DMS153 (cell line): ENCODE results near the gene CHD1.

Experiments used
- DNase-seq: peaks from one replicate; lab custom pipeline; 2025; lab: John Stamatoyannopoulos, UW

CHD1 gene

DNA sequence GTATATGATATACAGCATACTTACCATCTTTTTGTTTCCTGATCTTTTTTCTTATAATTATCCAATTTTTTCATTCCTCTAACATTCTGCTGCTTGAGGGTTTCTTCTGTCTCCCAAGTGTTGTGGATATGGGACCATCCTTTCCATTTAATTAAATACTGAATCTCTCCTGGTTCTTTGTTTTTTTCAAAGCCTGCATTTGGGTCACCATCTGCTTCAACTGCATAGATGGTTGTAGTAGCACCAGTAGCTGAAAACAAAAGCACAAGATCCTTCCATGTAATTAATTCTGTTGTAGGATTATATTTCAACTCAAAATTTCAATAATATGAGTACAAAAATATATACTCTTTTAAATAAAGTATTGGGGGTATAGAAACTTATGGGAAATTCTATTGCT is 29.4 kb downstream of the CHD1 start:
- DNase-seq = no peak

DNA sequence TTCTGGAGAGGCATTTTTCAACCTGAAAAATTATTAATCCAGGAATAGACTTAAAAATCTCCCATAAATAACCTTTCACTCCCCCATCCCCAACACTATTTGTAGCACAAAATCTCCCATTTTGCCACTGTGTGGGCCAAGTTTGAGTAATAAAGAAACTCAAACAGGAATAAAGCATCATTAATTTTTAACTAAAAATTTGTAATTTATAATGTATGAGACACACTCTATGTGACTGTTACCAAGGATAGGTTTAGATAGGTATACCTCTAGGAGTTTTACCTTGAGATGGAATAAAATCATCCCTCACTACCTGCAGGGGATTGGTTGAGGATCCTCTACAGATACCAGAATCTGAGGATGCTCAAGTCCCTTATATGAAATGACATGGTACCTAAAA is 30.1 kb downstream of the CHD1 start:
- no peak for DNase-seq

DNA sequence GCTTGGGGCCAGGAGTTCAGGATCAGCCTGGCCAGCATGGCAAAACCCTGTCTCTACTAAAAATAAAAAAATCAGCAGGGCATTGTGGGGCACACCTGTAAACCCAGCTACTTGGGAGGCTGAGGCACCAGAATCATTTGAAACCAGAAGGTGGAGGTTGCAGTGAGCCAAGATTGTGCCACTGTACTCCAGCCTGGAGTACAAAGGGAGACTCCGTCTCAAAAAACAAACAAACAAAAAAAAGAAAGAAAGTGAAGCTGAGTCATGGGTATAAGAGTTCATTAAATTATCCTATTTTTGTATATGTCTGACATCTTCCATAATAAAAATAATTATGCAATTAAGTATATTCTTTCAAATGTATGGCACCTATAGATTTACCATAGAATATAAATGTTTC is 37.2 kb downstream of the CHD1 start:
- DNase-seq = no peak

DNA sequence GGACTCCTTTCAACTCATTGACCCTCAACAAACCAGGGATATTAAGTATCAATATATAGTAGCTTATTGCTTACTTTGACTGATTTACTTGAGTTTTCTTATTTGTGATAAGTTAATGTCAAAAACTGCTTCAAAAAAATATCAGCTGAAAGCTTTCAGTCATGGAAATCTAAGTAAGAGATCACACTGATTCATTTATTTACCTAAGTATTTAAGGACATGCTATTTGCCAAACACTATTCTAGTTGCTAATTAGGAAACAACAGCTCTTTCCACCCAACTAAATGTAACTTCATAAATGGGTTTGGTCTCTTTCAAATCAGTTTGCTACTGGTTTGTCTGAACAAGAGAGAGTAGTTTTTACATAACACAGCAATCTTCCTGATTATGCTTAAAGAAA is 48.2 kb downstream of the CHD1 start:
- DNase-seq = no peak

GRCh38 chr5:98880151-98880550 is 48.7 kb downstream of the CHD1 start:
- DNase-seq = no peak

DNA sequence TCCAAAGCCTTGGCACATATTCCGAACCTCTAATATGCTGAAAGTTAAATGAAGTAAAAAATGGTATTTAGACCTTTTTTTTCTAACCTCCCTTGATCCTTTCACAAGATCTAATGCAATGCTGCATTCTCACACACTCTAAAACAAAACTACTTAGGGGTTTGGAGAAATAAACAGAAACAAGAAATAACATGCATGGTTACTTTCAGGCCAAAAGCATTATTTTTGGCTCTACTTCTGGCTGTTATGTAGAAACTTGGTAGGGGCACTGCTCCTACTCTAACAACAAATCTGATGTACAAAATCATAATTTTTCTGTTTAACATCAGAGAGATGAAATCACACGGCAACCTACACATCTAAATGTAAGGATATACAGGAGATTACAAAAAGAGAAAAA is 51.2 kb downstream of the CHD1 start:
- no peak for DNase-seq

GRCh38 chr5:98872674-98873073 is 56.1 kb downstream of the CHD1 start:
- DNase-seq = no peak

DNA sequence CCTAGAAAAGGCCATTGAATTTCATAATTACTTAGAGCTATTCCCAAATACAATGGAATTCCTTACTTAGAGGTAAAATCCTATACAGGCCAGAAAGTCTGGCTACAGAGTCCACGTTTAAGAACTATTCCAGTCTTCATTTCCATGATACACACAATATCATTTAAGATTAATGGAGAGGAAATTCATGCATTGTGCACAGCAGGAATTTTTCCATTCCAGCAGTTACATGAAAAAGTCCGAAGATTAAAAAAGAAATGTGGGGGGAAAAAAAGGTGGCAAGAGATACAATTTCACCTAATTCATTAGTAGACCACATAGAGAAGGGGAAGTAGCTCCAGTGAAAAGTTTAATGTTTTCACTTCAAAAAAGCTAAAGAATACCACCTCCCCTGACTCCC is 63.1 kb downstream of the CHD1 start:
- no peak for DNase-seq

DNA sequence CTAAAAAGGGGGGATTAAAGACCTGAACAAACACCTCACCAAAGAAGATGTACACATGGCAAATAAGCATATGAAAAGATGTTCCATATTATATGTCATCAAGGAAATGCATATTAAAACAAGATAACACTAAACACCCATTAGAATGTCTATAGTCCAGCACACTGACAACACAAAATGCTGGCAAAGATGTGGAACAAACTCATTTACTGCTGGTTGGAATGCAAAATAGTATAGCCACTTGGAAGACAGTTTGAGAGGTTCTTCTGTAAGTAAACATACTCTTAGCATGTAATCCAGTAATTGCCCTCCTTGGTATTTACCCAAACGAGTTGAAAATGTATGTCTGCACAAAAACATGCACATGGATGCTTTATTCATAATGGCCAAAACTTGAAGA is 81.8 kb downstream of the CHD1 start:
- DNase-seq = no peak

- no peak for DNase-seq
Observed at GRCh38 chr5:98846520-98846919, 82.3 kb downstream of the CHD1 start.

DNA sequence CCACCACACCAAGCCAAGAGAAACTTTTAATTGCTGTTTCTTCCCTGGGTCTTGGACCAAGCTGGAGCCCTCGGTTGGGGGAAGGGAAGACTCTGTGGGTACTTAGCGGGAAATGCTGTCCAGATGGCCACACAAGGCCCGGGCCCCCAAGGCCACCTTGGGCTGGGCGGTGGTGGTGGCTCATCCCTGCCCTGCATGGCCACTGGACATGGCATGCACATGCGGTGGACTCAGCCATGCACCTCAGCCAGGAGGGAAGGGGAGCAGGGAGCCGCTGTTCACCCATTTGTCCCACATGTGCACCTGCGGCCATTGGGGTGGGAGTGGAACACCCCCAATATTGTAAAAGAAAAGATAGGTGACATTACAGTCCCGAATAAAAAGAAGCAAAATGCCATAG is 82.9 kb downstream of the CHD1 start:
- DNase-seq = no peak

DNA sequence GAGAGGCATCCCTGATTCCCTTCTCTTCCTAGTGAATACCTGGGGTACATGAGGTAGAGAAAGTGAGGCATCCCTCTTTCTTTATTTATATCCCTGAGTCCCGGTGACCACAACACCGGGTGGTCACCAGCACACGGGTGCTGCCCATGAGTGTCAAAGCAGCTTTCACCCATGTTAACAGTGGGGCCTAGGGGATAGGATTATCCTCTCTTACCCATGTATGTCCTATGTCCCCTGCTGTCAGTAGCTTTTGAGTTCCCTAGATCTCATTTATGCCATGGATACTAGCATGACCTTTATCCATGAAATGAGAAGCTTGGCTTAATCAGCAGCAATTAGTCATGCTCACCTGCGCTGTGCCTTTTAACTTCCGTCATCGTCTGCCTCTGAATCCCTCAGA is 83.9 kb downstream of the CHD1 start:
- no peak for DNase-seq

- DNase-seq = no peak
Observed at GRCh38 chr5:98843481-98843880, 85.3 kb downstream of the CHD1 start.

DNA sequence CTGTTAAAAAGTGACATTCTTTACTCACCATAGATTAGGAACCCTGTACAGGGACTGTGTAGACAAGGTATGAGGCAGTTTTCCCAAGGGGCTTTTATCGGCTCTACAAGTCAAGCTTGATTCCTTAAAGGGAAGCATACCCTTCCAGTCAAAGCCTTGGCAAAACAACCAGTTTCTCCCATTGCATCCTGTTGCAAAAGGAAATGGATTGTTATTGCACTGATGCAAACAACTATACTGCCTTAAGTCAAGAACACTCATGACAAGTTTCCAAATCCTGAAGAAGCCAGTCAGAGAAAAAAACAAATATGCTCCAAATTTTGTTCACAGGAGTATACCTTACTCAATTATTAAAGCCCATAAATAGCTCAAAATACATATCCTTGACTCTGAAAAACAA is 87.9 kb downstream of the CHD1 start:
- no peak for DNase-seq

DNA sequence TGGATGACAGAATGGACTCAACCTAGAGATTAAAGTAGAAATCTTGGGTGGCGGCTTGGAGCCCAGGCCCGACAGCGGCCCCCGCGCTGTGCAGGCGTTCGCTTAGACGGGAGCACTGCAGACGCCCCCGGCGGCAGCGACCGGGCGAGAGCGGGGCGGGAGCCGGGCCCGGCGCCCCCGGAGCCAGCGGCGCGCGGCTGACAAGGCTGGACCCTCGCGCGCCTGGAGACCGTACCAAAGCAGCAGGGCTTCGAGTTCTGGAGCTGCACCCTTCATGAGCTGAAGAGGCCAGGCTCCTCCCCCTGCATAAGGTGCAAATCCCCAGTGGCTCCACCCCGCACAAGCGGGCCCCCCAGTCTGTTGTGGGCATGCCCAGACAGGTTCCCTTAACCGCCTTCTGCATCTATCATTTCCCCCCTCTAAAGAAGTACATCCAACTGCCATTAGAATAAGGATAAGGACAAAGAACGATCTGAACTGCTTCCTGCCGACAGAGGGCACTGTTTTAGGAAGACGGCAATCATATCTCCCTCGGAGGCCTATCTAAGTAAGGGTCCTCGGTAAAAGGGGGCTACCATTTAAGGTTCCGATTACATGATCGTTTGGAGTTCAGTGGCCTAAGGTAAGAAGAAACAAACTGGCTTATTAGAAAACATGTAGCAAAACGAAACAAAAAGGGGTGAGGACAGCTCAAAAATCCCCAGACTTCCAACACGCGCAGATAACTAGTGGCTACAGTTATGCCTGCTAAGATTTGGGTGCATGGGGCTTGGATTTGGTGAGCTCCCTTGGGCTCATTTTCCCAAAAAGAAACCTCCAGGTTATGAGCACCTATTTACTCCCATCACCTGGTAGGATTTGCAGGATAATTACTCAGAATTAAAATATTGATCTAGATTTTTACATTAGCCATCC is 89.1 kb downstream of the CHD1 start:
- DNase-seq = no peak

DNA sequence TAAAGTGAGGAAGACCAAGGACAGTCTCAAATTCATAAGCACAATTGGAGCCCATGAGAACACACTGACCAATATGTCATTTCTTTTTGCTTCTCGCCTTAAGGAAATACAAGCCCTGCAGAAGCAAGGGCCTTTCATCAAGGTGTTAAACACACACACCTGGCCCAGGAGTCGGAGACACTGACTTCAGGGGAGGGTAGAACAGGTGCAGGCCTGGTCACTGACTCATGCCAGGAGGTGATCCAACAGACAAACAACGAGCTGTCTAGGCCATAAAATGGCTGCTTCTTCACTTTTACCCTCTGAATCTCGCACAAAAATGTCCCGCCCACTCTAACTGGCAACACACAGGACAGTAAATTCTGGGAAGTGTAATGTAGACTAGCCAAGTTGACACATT is 92.6 kb downstream of the CHD1 start:
- DNase-seq = no peak

DNA sequence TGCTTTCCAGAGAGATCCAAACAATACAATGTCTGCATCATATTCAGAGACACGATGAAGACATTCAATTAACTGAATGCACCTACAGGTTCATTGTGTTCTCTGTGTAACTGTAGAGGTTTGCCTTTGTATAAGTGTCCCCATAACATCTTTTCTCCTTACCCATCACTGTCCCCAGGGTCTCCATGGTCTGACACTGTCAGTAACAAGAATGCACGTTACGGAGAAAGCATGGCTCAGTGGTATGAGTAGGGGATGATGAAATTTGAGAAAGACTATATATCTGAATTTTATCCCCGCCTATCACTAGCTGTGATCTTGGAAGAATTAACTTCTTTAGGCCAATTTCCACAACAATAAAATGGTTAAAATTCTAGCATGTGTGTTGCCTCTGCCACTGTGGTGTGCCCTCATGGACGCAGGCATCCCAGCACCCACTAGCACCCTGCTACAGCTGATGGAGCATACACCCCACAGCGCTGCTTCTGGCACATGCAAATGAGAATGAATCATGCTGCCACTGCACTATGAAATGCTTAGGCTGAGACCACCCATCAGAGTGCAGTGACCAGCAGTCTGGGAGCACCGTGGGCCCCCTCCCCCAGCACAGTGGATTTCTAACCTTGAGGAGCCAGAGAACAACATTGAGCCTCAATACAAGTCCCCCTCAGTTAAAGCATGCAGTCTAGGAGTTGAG is 101.1 kb downstream of the CHD1 start:
- no peak for DNase-seq

GRCh38 chr5:98827161-98827560 is 101.6 kb downstream of the CHD1 start:
- no peak for DNase-seq

DNA sequence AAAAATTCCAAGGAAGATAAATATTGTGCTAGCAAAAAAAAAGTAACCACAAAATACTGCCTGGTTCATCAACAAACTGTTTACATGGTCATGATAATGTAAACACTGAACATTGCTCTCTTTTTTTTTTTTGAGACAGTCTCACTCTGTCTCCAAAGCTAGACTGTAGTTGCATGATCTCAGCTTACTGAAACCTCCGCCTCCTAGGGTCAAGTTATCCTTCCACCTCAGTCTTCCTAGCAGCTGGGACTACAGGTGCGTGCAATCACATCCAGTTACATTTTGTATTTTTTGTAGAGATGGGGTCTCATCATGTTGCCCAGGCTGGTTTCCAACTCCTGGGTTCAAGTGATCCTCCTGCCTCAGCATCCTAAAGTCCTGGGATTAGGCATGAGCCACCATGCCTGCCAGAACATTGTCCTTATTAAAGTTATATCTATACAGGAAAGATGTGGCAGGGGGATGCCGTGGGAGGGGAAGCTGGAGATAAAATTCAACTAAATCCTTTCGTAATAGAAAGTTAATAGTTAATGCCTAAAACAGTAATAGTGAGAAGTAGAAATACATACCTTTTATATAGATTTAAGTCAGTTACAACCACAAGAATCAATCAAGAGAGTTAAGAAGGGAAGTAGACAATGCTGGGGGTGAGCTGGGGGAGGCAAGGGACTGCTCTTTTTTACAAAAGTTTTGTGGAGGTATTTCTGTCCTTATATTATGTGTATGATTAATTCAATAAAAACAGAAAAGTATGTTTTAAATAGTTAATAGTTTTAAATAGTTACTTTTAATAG is 103.0 kb downstream of the CHD1 start:
- no peak for DNase-seq

DNA sequence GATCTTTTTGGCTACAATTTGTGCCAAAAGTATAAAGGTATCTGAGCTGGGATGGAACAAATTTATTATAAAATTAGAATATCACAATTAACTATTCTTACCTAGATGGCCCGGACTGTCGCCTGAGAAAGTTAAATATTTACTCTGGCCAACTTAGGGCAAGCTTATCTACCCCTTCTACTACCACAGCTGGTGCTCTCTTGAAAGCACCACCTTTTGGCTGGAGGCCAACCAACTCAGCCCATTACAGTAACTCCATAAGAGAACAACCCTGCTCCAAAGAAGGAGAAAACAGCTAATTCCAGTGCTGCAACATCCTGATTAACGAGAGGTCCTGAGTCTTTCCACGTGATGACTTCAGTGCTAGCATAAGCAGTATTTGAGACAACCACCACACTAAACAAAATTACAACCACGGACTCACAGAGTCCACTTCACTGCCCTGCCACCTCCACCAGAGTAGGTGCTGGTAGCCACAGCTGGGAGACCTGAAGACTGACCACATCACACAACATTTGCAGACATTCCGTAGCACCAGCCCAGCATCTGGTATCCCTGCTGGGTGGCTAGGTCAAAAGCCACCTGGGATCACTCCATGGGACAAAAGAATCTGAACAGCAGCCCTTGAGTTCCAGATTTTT is 112.1 kb downstream of the CHD1 start:
- no peak for DNase-seq

DNA sequence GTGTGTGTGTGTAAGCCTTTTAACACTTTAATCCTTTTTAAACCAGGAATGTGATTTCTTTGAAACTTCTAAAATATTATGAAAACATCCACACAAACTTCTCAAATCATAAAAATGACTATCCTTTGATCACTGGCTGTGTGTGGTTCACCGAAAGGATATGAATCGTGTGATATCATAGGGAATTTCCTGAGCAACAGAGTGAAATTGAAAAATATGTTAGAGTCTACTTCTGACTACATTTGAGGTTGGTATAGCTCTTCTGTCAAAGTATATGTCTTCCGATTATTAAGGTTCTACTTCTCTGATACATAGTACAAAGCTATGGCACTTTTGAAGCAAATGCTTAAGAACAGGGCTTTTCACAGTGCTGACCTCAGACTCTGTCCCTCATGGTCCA is 115.1 kb downstream of the CHD1 start:
- no peak for DNase-seq

DNA sequence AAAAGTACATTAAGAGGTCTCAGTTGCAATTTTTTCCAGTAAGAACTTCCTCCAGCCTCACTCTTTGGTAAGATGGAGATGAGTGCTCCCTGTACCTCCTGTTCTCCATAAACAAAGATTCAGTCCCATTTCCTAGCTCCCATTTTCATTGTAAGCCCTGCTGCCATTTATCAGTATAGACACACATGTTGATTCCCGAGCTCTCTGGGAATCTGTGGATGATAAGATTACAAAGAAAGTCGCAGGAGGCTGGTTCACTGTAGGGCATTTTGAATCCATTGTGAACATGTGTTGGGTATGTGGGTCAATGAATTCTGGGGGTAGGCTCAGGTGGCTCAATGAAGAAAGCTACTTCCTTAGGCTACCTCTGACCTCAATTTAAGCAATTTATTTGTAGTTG is 118.6 kb downstream of the CHD1 start:
- DNase-seq = no peak
